GM23248 (cell line): ENCODE results near the gene NHS.

Experiments used
- EZH2 ChIP-seq: fragments of 200-600 bp; sonication (generic); IDR thresholded peaks from 2 replicates; pipeline ENCODE4 v1.6.1; 2018; ENCODE audit warnings: antibody characterized with exemption, mild to moderate bottlenecking; ENCODE audit not compliant: insufficient read depth, poor library complexity, severe bottlenecking
- EZH2phosphoT487 ChIP-seq: fragments of 200-600 bp; sonication (generic); IDR thresholded peaks from 2 replicates; pipeline ENCODE4 v1.6.1; 2018; ENCODE audit warnings: antibody characterized with exemption, moderate library complexity, mild to moderate bottlenecking, low read depth; ENCODE audit not compliant: insufficient read depth

DNA sequence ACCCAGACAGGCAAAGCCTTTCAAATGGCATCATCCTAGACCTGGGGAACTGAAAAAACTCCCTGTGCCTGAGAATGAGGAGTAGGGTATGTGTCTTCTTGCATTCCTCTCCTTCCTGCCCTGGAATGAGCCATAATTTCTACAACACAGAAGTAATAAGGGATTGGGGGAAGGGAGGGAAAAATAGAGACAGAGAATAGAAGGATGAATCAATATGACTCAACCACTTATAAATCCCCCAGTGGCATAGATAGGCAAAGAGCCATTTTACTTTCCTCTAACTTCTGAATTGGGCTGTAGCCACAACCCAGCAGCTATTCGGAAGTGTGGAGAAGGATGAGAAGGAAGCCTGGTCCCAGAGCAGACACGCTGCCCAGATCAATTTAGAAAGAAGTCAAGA is 99.9 kb downstream of the NHS start:
- TF ChIP-seq EZH2phosphoT487 (no peak), EZH2 (no peak)
